GM12874 (cell line): ENCODE measurements around the gene RABGAP1L.

Experiments
- CTCF ChIP-seq: IDR thresholded peaks from 2 replicates; pipeline ENCODE4 v1.5.1; 2011; ENCODE audit warnings: low read depth, mild to moderate bottlenecking, control low read depth, low read length, moderate library complexity; ENCODE audit not compliant: insufficient read depth

Gene RABGAP1L

DNA sequence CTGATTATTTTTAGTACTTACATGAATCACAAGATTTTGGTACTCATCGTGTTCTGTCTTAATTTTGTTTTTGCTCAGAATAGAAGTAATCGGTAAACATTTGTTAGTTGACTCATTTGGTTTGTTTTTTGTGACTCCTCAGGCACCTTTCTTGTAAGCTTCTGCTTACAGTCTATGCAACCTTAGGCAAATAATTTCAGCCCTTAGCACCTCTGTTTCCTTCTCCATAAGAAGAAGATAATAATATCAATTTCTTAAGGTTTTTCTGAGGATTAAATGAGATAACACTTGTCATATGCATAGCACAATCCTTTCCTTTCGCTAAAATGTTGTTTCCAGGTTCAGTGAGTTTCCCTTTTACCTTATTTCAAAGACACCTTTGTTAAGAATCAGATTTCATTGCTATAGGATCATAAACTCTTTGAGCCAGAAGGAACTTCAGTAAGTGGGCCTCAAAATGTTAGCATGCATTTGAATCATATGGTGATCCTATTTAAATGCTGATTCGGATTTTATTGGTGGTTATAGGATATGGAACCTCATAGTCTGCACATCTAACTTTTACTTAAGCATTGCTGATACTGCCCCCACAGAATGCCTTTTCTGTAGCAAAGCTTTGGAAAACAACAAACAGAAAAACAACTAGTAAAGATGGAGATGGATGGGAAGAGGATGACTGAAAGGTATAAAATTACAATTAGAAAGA lies 567.7 kb downstream of the RABGAP1L start:
- TF ChIP-seq CTCF: no peak

GRCh38 chr1:174734270-174734669 lies 575.0 kb downstream of the RABGAP1L start:
- TF ChIP-seq CTCF: no peak

DNA sequence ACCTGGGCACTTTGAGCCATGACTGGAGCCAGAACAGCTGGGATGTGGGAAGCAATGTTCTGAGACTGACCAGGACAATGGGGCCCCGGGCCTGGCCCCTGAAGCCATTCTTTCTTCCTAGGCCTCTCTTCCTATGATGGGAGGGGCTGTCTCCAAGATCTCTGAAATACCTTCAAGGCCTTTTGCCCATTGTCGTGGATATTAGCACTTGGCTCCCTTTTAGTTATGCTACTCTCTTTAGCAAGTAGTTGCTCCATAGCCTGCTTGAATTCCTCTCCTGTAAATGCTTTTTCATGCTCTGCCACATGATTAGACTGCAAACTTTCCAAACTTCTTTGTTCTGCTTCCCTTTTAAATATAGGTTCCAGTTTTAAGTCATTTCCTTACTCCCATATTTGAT lies 577.5 kb downstream of the RABGAP1L start:
- no peak for TF ChIP-seq CTCF

DNA sequence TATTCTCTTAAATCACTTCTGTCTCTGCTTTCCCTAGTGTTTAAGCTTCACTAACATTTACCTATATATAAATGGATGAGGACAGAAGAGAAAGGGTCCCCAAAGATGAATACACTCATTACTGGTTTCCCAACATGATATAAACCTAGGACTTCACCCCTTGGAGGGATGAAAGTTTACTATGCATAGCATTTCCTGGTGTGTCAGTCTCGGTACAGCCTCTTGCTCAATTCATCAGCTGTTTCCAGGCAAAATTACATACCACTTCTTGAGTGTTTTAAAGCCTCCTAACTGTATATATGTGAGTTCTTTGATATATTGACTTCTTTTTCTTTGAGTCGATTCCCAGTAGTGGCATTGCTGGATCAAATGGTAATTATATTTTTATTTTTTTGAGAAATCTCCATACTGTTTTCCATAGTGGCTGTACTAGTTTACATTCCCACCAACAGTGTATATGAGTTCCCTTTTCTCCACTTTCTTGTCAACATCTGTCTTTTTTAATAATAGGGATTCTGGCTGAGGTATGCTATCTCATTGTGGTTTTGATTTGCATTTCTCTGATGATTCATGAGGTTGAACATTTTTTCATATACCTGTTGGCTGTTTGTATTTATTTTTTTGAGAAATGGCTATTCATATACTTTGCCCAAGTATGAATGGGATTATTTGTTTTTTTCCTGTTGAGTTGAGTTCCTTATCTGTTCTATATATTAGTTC lies 581.1 kb downstream of the RABGAP1L start:
- TF ChIP-seq CTCF: no peak

DNA sequence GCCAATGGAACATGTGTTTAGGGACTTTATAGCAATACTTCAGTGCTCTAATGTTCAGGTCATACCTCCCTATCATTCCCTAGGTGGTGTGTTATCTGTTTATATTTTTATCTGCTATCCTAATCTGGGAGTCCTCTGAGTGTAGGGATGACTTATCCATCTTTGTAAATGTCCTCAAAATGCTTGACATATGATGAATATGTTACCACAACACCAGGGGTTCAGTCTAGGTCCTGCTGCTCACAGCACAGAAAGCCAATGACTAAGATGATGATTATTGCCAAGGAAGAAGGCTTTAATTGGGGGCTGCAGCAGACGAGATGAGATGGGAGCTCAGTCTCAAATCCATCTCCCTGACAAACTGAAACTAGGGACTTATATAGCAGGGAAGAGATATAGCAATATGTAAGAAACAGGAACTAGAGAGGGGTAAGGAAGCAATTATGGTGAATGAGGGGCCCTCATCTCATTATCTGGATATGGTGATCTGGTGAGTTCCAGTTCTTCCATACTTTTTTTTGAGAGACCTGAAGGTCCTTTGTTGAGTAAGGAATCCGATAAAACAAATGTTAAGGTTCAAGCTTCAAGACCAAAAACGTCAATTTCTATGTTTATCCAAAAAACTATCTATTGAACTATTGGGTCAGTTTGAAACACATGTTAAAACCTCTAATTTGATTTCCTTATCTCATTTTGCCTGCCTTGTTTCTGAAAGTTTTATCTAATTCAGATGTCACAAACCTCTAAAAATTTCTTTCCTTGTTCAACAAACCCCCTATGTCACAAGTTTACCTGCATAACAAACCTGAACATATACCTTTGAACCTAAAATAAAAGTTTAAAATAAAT lies 583.7 kb downstream of the RABGAP1L start:
- TF ChIP-seq CTCF: no peak

GRCh38 chr1:174743654-174744561 lies 584.6 kb downstream of the RABGAP1L start:
- peak; percentile 35; the same call in 1 of the 2 replicates for TF ChIP-seq CTCF
